Choroid plexus epithelial cell (primary cell): ENCODE data around the gene PTPRU.

Source experiments
- DNase-seq: peaks from one replicate; pipeline ENCODE4 v3.0.0-alpha.2; 2010; ENCODE audit warnings: low read depth
- H3K4me3 ChIP-seq: 2 replicates; pipeline ENCODE4 v1.5.1; 2011; ENCODE audit warnings: low read depth, mild to moderate bottlenecking, control low read depth, low read length, moderate library complexity
- TF ChIP-seq, protein P1 (sequence below): conservative IDR thresholded peaks from 2 replicates; pipeline ENCODE4 v1.5.1; 2011; ENCODE audit warnings: low read depth, mild to moderate bottlenecking, control low read depth, inconsistent platforms, low read length, moderate library complexity

The PTPRU gene

GRCh38 chr1:29303201-29304024, 67.1 kb downstream of the PTPRU start:
- no peak for DNase-seq
- TF ChIP-seq, protein P1, sequence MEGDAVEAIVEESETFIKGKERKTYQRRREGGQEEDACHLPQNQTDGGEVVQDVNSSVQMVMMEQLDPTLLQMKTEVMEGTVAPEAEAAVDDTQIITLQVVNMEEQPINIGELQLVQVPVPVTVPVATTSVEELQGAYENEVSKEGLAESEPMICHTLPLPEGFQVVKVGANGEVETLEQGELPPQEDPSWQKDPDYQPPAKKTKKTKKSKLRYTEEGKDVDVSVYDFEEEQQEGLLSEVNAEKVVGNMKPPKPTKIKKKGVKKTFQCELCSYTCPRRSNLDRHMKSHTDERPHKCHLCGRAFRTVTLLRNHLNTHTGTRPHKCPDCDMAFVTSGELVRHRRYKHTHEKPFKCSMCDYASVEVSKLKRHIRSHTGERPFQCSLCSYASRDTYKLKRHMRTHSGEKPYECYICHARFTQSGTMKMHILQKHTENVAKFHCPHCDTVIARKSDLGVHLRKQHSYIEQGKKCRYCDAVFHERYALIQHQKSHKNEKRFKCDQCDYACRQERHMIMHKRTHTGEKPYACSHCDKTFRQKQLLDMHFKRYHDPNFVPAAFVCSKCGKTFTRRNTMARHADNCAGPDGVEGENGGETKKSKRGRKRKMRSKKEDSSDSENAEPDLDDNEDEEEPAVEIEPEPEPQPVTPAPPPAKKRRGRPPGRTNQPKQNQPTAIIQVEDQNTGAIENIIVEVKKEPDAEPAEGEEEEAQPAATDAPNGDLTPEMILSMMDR: no peak
- no peak overlapping the region for H3K4me3 ChIP-seq

DNA sequence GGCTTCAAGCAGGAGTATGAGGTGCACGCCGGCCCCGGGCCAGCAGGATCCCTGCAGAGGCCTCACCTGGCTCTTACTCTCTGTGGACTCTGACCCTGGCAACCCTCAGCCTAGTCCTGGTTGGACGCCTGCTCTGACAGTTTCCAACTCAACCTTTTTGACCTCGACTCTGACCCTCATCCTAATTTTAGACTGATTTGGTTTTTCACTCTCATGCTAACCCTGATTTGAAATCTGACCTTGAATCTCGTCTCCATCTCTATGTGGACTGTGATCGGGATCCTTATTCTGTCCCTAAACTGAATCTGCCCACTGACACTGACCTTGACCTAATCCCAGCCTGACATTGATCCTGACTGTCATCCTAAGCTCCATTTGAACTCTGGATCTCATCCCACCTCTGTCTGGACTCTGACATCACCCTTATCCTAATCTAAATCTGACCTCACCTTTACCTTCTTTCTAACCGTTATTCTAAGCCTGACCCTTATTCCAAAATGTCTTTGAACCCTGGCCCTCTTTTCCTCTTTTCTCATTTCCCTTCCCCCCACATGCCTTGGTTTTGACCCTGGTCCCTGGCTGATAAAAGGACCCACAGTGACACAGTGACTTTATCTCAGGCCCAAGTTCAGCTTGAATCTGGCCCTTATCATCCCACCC, 67.8 kb downstream of the PTPRU start:
- H3K4me3 ChIP-seq: no peak overlapping the region
- TF ChIP-seq, protein P1: no peak
- no peak for DNase-seq

- peak; percentile 42 for DNase-seq
- TF ChIP-seq, protein P1: peak; percentile 47
These were observed 69.6 kb downstream of the PTPRU start for GRCh38 chr1:29305943-29306342.

GRCh38 chr1:29306471-29307140, 70.3 kb downstream of the PTPRU start:
- TF ChIP-seq, protein P1: no peak

More at GRCh38 chr1:29305943-29306342, 69.6 kb downstream of the PTPRU start:
- H3K4me3 ChIP-seq: no peak overlapping the region

DNA sequence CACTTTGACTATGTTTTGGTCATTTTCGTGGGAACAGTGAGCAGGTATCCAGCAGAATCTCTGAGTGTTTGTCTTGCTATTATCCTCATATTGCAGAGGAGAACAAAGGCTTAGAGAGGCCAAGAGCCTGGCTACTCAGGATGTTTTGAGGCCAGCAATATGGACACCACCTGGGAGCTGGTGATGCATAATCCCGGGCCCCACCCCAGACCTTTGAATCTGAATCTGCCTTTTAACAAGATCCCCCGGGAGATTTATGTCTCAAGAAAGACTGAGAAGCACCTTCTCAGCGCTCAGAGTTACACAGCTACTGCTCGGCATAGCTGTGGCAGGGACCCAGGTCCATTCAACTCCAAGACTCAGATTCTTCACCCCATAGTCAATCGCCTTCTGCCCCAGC, 72.8 kb downstream of the PTPRU start:
- H3K4me3 ChIP-seq: no peak overlapping the region
- TF ChIP-seq, protein P1: no peak
- DNase-seq: no peak

More at GRCh38 chr1:29306471-29307140, 70.3 kb downstream of the PTPRU start:
- no peak overlapping the region for H3K4me3 ChIP-seq
- DNase-seq: no peak

- no peak for DNase-seq
- H3K4me3 ChIP-seq: no peak overlapping the region
- TF ChIP-seq, protein P1: no peak
These were observed 73.3 kb downstream of the PTPRU start for GRCh38 chr1:29309621-29310020.
